Upper lobe of left lung (tissue), 4 donors: Measurements from ENCODE around the gene PDE1C.

Source experiments
- CTCF ChIP-seq, 6 experiments: fragments of 450-650 bp in 4 of 6; fragments of 200-600 bp in 2 of 6; sonication (generic) in 2 of 6; IDR thresholded peaks; one replicate each; pipeline ENCODE4 v1.5.1; 2016 to 2019; ENCODE audit warnings: antibody characterized with exemption in 6 of 6
- EP300 ChIP-seq, 4 donors: sonication (generic); formaldehyde crosslinking; IDR thresholded peaks; one replicate each; pipeline ENCODE4 v1.5.1; 2017; ENCODE audit warnings: antibody characterized with exemption in 4 of 4, control low read depth in 2 of 4
- POLR2A ChIP-seq, 4 donors: fragments of 450-650 bp; IDR thresholded peaks; one replicate each; pipeline ENCODE4 v1.5.1; 2016 to 2017; ENCODE audit warnings: antibody characterized with exemption in 4 of 4, mild to moderate bottlenecking in 2 of 4
- POLR2AphosphoS5 ChIP-seq, 2 donors: sonication (generic); formaldehyde crosslinking; IDR thresholded peaks; one replicate each; pipeline ENCODE4 v1.5.1; 2017; ENCODE audit warnings: antibody characterized with exemption in 2 of 2

GRCh38 chr7:32015133-32015532 lies 55.1 kb downstream of the PDE1C start:
- TF ChIP-seq CTCF (IDR thresholded peaks at IDR 0.05) (no peak), POLR2A (IDR thresholded peaks at IDR 0.05) (no peak), POLR2AphosphoS5 (IDR thresholded peaks at IDR 0.05) (no peak), EP300 (IDR thresholded peaks at IDR 0.05) (no peak)
